T1000 (cell line): ENCODE results near the gene MKKS.

Experiments
- DNase-seq: peaks from one replicate; lab custom pipeline; 2025; ENCODE audit warnings: mixed read lengths; lab: John Stamatoyannopoulos, UW

The MKKS gene

GRCh38 chr20:10368702-10369041 is 65.3 kb downstream of the MKKS start:
- DNase-seq: no peak

- no peak for DNase-seq
These were observed 65.9 kb downstream of the MKKS start for GRCh38 chr20:10367943-10368701.

GRCh38 chr20:10367693-10367942 is 66.4 kb downstream of the MKKS start:
- DNase-seq: no peak

- DNase-seq: no peak
These were observed 66.9 kb downstream of the MKKS start for GRCh38 chr20:10366898-10367692.

- no peak for DNase-seq
These were observed 71.3 kb downstream of the MKKS start for GRCh38 chr20:10362674-10363073.

- DNase-seq: no peak
These were observed 73.1 kb downstream of the MKKS start for GRCh38 chr20:10360878-10361277.

GRCh38 chr20:10359621-10360040 is 74.4 kb downstream of the MKKS start:
- DNase-seq: no peak

GRCh38 chr20:10357974-10358373 is 76.0 kb downstream of the MKKS start:
- DNase-seq: no peak

GRCh38 chr20:10357061-10357708 is 76.8 kb downstream of the MKKS start:
- DNase-seq: no peak

GRCh38 chr20:10356628-10357027 is 77.4 kb downstream of the MKKS start:
- DNase-seq: no peak

- no peak for DNase-seq
These were observed 80.8 kb downstream of the MKKS start for GRCh38 chr20:10352934-10353824.
